ENCODE results near the gene TMEM80. TPM values are rescaled to one million over a fixed set of nuclear protein-coding genes. Genes with fewer than 3 reads are reported as not detected.
A peak's percentile ranks its signal among the peaks of the same experiment; 100 is the strongest.

Gene TMEM80
- total RNA-seq, 1 donor: 17.4 TPM

DNA sequence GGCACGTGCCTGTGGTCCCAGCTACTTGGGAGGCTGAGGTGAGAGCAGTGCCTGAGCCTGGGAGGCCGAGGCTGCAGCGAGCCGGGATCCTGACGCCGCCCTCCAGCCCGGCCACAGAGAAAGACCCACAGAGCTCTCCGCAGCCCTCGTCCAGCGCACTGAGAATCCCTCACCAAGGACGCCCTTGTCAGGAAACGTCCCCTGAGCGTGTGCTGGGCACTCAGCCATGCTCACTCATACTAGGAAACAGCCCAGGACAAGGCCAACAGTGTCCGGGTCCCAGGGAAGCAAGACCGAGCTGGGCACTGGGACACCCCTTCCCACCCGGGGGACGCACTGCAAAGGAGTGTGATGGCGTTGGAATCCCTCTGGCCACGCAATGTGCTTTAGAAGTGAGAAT lies 15.1 kb upstream of the TMEM80 start:
- H3K4me3 ChIP-seq (ENCODE audit: insufficient read depth, low read length): no peak overlapping the region
- peaks cover 41% of the 10 kb centered on the region for H3K36me3 ChIP-seq (ENCODE audit: insufficient read depth, low read length)
- H2AFZ ChIP-seq (ENCODE audit: low read length): no peak overlapping the region
- TF ChIP-seq, protein P1, sequence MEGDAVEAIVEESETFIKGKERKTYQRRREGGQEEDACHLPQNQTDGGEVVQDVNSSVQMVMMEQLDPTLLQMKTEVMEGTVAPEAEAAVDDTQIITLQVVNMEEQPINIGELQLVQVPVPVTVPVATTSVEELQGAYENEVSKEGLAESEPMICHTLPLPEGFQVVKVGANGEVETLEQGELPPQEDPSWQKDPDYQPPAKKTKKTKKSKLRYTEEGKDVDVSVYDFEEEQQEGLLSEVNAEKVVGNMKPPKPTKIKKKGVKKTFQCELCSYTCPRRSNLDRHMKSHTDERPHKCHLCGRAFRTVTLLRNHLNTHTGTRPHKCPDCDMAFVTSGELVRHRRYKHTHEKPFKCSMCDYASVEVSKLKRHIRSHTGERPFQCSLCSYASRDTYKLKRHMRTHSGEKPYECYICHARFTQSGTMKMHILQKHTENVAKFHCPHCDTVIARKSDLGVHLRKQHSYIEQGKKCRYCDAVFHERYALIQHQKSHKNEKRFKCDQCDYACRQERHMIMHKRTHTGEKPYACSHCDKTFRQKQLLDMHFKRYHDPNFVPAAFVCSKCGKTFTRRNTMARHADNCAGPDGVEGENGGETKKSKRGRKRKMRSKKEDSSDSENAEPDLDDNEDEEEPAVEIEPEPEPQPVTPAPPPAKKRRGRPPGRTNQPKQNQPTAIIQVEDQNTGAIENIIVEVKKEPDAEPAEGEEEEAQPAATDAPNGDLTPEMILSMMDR (IDR thresholded peaks at IDR 0.05; ENCODE audit: extremely low read depth, low read depth, low read length): no peak
- no peaks in the 10 kb centered on the region for H3K4me1 ChIP-seq (ENCODE audit: insufficient read depth, low read length)
- no peak for DNase-seq (ENCODE audit: insufficient read length, low spot score, missing footprints)
- H3K27me3 ChIP-seq (ENCODE audit: insufficient read depth, low read length): no peaks in the 10 kb centered on the region
- H3K4me2 ChIP-seq (ENCODE audit: insufficient read depth, low read length): no peak overlapping the region
- no peaks in the 10 kb centered on the region for H3K79me2 ChIP-seq (ENCODE audit: insufficient read depth, low read length)
- H4K20me1 ChIP-seq (ENCODE audit: insufficient read depth, low read length): no peaks in the 10 kb centered on the region
- H3K9me3 ChIP-seq (ENCODE audit: low read depth, low read length): no peaks in the 10 kb centered on the region
- no peak overlapping the region for H3K27ac ChIP-seq (ENCODE audit: low read depth, low read length)

DNA sequence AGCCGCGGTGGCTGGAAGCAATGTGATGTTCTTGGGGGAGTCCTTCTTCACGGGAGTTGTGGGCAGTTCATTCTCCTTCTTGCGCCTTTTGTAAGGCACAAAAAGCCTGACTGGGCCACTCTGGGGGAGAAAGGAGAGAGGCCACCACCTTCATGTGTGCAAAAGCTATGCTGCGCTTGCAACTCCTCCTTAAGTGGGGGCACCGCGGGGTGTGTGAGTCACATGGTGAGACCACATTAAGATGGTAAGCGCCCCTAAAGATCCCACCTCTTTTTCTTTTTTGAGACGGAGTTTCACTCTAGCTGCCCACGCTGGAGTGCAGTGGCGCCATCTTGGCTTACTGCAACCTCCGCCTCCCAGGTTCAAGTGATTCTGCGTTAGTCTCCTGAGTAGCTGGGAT lies 14.6 kb upstream of the TMEM80 start:
- Histone ChIP-seq H2AFZ (ENCODE audit: low read length) (no peak overlapping the region), H3K4me3 (ENCODE audit: insufficient read depth, low read length) (no peak overlapping the region), H3K27ac (ENCODE audit: low read depth, low read length) (no peak overlapping the region), H3K27me3 (ENCODE audit: insufficient read depth, low read length) (no peaks in the 10 kb centered on the region), H4K20me1 (ENCODE audit: insufficient read depth, low read length) (no peaks in the 10 kb centered on the region), H3K9me3 (ENCODE audit: low read depth, low read length) (no peaks in the 10 kb centered on the region), H3K79me2 (ENCODE audit: insufficient read depth, low read length) (no peaks in the 10 kb centered on the region), H3K4me2 (ENCODE audit: insufficient read depth, low read length) (no peak overlapping the region), H3K4me1 (ENCODE audit: insufficient read depth, low read length) (no peaks in the 10 kb centered on the region), H3K36me3 (ENCODE audit: insufficient read depth, low read length) (peaks cover 41% of the 10 kb centered on the region)
- peak; percentile 26 for DNase-seq (ENCODE audit: insufficient read length, low spot score, missing footprints)
- TF ChIP-seq, protein P1 (IDR thresholded peaks at IDR 0.05; ENCODE audit: extremely low read depth, low read depth, low read length): no peak

DNA sequence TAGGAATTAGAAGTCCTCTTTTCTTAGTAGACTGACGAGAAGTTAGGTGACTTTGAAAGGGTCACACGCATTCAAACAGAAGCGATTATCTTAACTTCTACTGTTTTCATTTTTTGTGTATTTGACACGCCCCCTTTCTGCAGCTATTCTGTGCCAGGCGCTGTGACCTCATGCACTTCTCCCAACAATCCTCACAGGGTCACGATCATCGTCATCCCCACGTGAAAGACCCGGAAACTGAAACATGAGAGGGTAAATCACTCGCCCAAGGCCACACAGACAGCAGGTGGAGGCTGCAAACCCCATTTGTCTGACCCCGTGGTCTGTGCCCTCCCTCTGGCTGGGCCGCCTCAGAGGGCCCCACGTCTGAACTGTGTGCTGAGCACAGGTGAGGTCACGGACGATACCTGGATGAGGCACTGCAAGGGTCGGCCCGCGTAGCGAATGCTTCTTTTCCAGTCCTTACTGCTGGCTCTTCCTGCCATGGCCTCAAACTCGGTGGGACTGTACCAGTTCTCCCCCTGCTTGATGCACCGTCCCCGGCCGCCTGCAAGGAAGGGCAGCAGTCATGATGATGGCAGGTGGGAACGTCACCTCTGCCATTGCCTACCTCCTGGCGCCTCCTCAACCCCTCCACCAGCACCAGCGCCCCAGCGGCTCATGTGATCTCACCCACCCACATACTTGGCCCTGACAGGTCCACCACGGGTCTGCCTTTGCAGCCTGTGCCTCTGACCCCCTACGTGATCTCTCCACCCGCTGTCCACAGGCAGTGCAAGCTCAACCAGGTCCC lies 9.0 kb upstream of the TMEM80 start:
- H2AFZ ChIP-seq (ENCODE audit: low read length): no peak overlapping the region
- H3K36me3 ChIP-seq (ENCODE audit: insufficient read depth, low read length): peaks cover 49% of the 10 kb centered on the region
- no peak overlapping the region for H3K4me2 ChIP-seq (ENCODE audit: insufficient read depth, low read length)
- H3K4me1 ChIP-seq (ENCODE audit: insufficient read depth, low read length): no peaks in the 10 kb centered on the region
- no peaks in the 10 kb centered on the region for H3K27me3 ChIP-seq (ENCODE audit: insufficient read depth, low read length)
- no peaks in the 10 kb centered on the region for H3K9me3 ChIP-seq (ENCODE audit: low read depth, low read length)
- H3K4me3 ChIP-seq (ENCODE audit: insufficient read depth, low read length): no peak overlapping the region
- H3K27ac ChIP-seq (ENCODE audit: low read depth, low read length): no peak overlapping the region
- peak; percentile 53 for DNase-seq (ENCODE audit: insufficient read length, low spot score, missing footprints)
- no peaks in the 10 kb centered on the region for H4K20me1 ChIP-seq (ENCODE audit: insufficient read depth, low read length)
- H3K79me2 ChIP-seq (ENCODE audit: insufficient read depth, low read length): peaks cover 4% of the 10 kb centered on the region
- TF ChIP-seq, protein P1 (IDR thresholded peaks at IDR 0.05; ENCODE audit: extremely low read depth, low read depth, low read length): no peak

DNA sequence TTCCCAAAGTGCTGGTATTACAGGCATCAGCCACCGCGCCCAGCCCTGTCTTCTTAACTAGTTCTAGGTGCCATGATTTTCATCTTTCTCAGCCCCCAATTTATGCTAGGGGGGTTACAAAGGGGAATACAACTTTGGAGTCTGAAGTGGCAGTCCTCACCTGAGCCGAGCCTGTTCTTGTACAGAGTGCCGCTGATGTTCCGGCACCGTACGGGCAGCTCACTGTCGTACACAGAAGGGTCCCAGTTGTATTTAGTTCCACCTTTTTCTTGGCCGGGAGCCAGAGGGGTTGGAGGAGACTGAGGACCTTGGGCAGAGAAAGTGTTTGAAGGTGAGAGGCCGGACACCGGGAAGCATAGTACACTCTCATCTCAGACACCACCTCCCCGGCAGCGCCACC lies 7.9 kb upstream of the TMEM80 start:
- TF ChIP-seq, protein P1 (IDR thresholded peaks at IDR 0.05; ENCODE audit: extremely low read depth, low read depth, low read length): no peak
- H3K9me3 ChIP-seq (ENCODE audit: low read depth, low read length): no peaks in the 10 kb centered on the region
- H3K27ac ChIP-seq (ENCODE audit: low read depth, low read length): no peak overlapping the region
- no peak for DNase-seq (ENCODE audit: insufficient read length, low spot score, missing footprints)
- H3K4me1 ChIP-seq (ENCODE audit: insufficient read depth, low read length): no peaks in the 10 kb centered on the region
- H4K20me1 ChIP-seq (ENCODE audit: insufficient read depth, low read length): peaks cover 5% of the 10 kb centered on the region
- H3K4me3 ChIP-seq (ENCODE audit: insufficient read depth, low read length): no peak overlapping the region
- H3K27me3 ChIP-seq (ENCODE audit: insufficient read depth, low read length): no peaks in the 10 kb centered on the region
- H2AFZ ChIP-seq (ENCODE audit: low read length): no peak overlapping the region
- peaks cover 41% of the 10 kb centered on the region for H3K36me3 ChIP-seq (ENCODE audit: insufficient read depth, low read length)
- H3K4me2 ChIP-seq (ENCODE audit: insufficient read depth, low read length): no peak overlapping the region
- peaks cover 12% of the 10 kb centered on the region for H3K79me2 ChIP-seq (ENCODE audit: insufficient read depth, low read length)

All from osteoblast (primary cell).